GM21825 (cell line): ENCODE results near the gene SLCO3A1.

Experiments
- ATAC-seq: cut with Tn5 transposase; IDR thresholded peaks from one replicate; pipeline ENCODE4 v1.9.1; 2021; ENCODE audit warnings: mild to moderate bottlenecking, moderate library complexity; ENCODE audit not compliant: unreplicated experiment

SLCO3A1 gene

GRCh38 chr15:91997163-91997562, 143.7 kb downstream of the SLCO3A1 start:
- no peak for ATAC-seq

GRCh38 chr15:92000709-92001108, 147.2 kb downstream of the SLCO3A1 start:
- ATAC-seq, result no peak

- ATAC-seq, result no peak
Observed at GRCh38 chr15:92001307-92001706, 147.8 kb downstream of the SLCO3A1 start.

- no peak for ATAC-seq
Observed at GRCh38 chr15:92002666-92003065, 149.2 kb downstream of the SLCO3A1 start.

- no peak for ATAC-seq
Observed at GRCh38 chr15:92003515-92004067, 150.1 kb downstream of the SLCO3A1 start.

GRCh38 chr15:92005154-92005553, 151.6 kb downstream of the SLCO3A1 start:
- ATAC-seq, result no peak

GRCh38 chr15:92006186-92007028, 152.9 kb downstream of the SLCO3A1 start:
- no peak for ATAC-seq

GRCh38 chr15:92009162-92009561, 155.7 kb downstream of the SLCO3A1 start:
- ATAC-seq, result no peak

- ATAC-seq, result no peak
Observed at GRCh38 chr15:92011611-92012367, 158.3 kb downstream of the SLCO3A1 start.

- ATAC-seq, result no peak
Observed at GRCh38 chr15:92012368-92012629, 158.8 kb downstream of the SLCO3A1 start.

GRCh38 chr15:92012881-92013280, 159.4 kb downstream of the SLCO3A1 start:
- ATAC-seq, result no peak

- ATAC-seq, result no peak
Observed at GRCh38 chr15:92014281-92015030, 160.9 kb downstream of the SLCO3A1 start.

GRCh38 chr15:92017882-92018534, 164.5 kb downstream of the SLCO3A1 start:
- ATAC-seq, result no peak

GRCh38 chr15:92018535-92019239, 165.2 kb downstream of the SLCO3A1 start:
- ATAC-seq, result no peak

- no peak for ATAC-seq
Observed at GRCh38 chr15:92019706-92020105, 166.2 kb downstream of the SLCO3A1 start.

- no peak for ATAC-seq
Observed at GRCh38 chr15:92020207-92020606, 166.7 kb downstream of the SLCO3A1 start.

- no peak for ATAC-seq
Observed at GRCh38 chr15:92020804-92021203, 167.3 kb downstream of the SLCO3A1 start.

- no peak for ATAC-seq
Observed at GRCh38 chr15:92021792-92022191, 168.3 kb downstream of the SLCO3A1 start.

GRCh38 chr15:92023965-92024364, 170.5 kb downstream of the SLCO3A1 start:
- ATAC-seq, result no peak

GRCh38 chr15:92025706-92026270, 172.3 kb downstream of the SLCO3A1 start:
- ATAC-seq, result no peak
